Measurements from ENCODE around the gene ATP9B.
"Not testable (repeated sequence)": the region's sequence is repeated elsewhere in the genome, so short reads cannot be mapped to it uniquely, and the experiment has no call there.

The ATP9B gene

GRCh38 chr18:79368681-79369080 lies 299.5 kb downstream of the ATP9B start:
- no peak for DNase-seq

GRCh38 chr18:79371561-79372121 lies 302.4 kb downstream of the ATP9B start:
- DNase-seq = no peak

- no peak for DNase-seq
Observed at GRCh38 chr18:79372461-79372860, 303.3 kb downstream of the ATP9B start.

- DNase-seq = no peak
Observed at GRCh38 chr18:79372991-79373390, 303.8 kb downstream of the ATP9B start.

GRCh38 chr18:79373736-79374135 lies 304.5 kb downstream of the ATP9B start:
- no peak for DNase-seq

GRCh38 chr18:79374408-79375171 lies 305.4 kb downstream of the ATP9B start:
- no peak for DNase-seq

- DNase-seq = no peak
Observed at GRCh38 chr18:79375441-79376154, 306.4 kb downstream of the ATP9B start.

- DNase-seq = not testable (repeated sequence)
Observed at GRCh38 chr18:79376661-79377060, 307.5 kb downstream of the ATP9B start.

- no peak for DNase-seq
Observed at GRCh38 chr18:79377187-79377891, 308.1 kb downstream of the ATP9B start.

- peak; percentile 82 for DNase-seq
Observed at GRCh38 chr18:79378536-79379250, 309.5 kb downstream of the ATP9B start.

GRCh38 chr18:79379251-79379905 lies 310.2 kb downstream of the ATP9B start:
- no peak for DNase-seq

- no peak for DNase-seq
Observed at GRCh38 chr18:79379931-79380815, 311.0 kb downstream of the ATP9B start.

- peak; percentile 64 for DNase-seq
Observed at GRCh38 chr18:79380816-79381806, 311.9 kb downstream of the ATP9B start.

- no peak for DNase-seq
Observed at GRCh38 chr18:79381811-79382311, 312.7 kb downstream of the ATP9B start.

GRCh38 chr18:79382681-79383387 lies 313.6 kb downstream of the ATP9B start:
- DNase-seq = no peak

- DNase-seq = no peak
Observed at GRCh38 chr18:79383388-79384056, 314.3 kb downstream of the ATP9B start.

GRCh38 chr18:79384151-79384807 lies 315.1 kb downstream of the ATP9B start:
- no peak for DNase-seq

GRCh38 chr18:79384834-79385233 lies 315.6 kb downstream of the ATP9B start:
- no peak for DNase-seq

All from stimulated activated CD4-positive, alpha-beta T cell treated with anti-CD3 and anti-CD28 coated beads, Interleukin-1b, Interleukin-23, amount 100 ng/mL, for 48 hours (primary cell).